Measurements from ENCODE around the gene SIM2.

Gene SIM2

GRCh38 chr21:36791695-36792470, 93.0 kb downstream of the SIM2 start:
- in situ Hi-C loops (cut with MboI; ENCODE audit: low sequenced_read_pairs) = no loop called here

DNA sequence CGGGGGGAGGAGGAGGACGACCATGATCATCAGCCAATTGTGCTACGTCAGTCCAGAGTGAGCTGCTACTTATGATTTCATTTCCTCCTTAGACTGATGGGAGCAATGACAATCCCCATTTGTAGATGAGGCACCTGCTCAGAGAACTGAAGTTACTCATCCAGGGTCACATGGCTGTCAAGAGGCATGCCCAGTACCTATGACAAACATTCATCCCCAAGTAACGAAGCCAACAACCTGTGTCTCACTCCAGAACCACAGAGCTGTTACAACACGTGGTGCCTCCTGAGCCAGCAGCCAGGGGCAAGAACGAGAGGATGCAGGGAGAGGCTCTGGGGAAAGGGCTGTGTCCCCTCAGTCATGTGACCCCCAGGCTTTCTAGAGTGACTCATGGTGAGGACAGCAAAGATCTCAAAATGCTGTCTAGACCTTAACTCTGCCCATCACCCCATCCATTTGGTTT, 93.6 kb downstream of the SIM2 start:
- in situ Hi-C loops (cut with MboI; ENCODE audit: low sequenced_read_pairs) = no loop called here

GRCh38 chr21:36796070-36796469, 97.2 kb downstream of the SIM2 start:
- in situ Hi-C loops (cut with MboI; ENCODE audit: low sequenced_read_pairs) = no loop called here

DNA sequence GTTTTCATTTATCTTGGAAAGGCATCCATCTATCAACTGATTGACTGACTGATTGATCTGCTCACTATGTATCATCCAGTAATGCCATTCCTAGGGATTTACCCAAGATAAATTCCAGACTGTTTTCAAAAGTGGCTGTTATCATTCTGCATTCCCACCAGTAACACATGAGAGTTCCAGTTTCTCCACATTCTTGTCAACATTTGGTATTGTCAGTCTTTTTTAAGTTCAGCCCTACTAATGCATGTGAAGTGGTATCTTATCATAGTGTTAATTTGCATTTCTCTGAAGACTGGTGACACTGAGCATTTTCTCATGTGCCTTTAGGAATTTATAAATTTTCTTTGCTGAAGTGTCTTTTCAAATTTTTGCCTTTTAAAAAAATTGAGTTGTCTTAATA, 99.6 kb downstream of the SIM2 start:
- in situ Hi-C loops (cut with MboI; ENCODE audit: low sequenced_read_pairs) = no loop called here

All from HL-60/S4 (cell line).